TTC549 (cell line): ENCODE data around the gene NOP14.
"Not testable (repeated sequence)": the region's sequence is repeated elsewhere in the genome, so short reads cannot be mapped to it uniquely, and the experiment has no call there.

ENCODE experiments used
- FAIRE-seq: peaks from 2 replicates; lab custom pipeline; 2012; peaks lifted over from hg19 to GRCh38; lab: Jason Lieb, UNC

NOP14 gene

GRCh38 chr4:2963175-2963965 lies at the start of gene NOP14, which contains the start of gene GRK4:
Gene NOP14 (minus strand): TSS chr4:2963406. CDS start chr4:2963319, 87 bp downstream.
Gene GRK4 (plus strand): TSS chr4:2963571. CDS start chr4:2964071, 500 bp downstream.
- FAIRE-seq, result no peak

GRCh38 chr4:3011456-3012220 lies 48.4 kb upstream of the NOP14 start:
- FAIRE-seq, result no peak

- no peak for FAIRE-seq
These were observed 47.8 kb upstream of the NOP14 start for GRCh38 chr4:3010998-3011397.

DNA sequence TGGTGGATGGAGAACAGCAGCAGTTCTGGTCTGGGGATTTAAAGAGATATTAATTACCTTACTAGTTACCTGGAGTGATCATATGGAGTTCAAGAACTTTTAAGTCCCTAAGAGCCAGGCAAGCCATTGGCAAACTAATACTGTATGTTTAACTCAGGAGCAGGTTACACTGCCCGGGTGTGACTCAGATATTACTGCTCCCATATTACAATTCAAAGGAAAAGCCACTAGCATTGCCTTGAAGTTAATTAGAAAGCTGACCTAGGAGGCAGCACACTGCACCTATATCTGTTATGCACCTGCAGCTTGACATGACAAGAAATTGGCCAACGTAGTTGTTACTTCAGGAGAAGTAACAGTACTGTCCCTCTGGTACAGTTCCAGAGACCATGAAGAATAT lies 47.4 kb upstream of the NOP14 start:
- FAIRE-seq, result no peak

GRCh38 chr4:3009422-3009821 lies 46.2 kb upstream of the NOP14 start:
- no peak for FAIRE-seq

- no peak for FAIRE-seq
These were observed 44.5 kb upstream of the NOP14 start for GRCh38 chr4:3007724-3008123.

DNA sequence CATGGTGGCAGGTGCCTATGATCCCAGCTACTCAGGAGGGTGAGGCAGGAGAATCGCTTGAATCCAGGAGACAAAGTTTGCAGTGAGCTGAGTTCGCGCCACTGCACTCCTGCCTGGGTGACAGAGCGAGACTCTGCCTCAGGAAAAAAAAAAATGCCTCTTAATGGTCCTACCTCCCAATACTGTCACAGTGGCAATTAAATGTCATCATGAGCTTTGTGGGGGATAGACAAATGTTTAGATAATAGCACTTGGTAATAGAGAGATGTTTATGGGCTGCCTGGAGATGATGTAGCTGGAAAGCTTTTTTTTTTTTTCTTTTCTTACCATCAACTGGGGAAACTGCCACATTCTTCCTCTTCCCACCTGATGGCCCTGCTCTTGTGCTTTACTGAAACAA lies 33.2 kb upstream of the NOP14 start:
- no peak for FAIRE-seq

- FAIRE-seq, result no peak
These were observed 32.5 kb upstream of the NOP14 start for GRCh38 chr4:2995546-2996265.

DNA sequence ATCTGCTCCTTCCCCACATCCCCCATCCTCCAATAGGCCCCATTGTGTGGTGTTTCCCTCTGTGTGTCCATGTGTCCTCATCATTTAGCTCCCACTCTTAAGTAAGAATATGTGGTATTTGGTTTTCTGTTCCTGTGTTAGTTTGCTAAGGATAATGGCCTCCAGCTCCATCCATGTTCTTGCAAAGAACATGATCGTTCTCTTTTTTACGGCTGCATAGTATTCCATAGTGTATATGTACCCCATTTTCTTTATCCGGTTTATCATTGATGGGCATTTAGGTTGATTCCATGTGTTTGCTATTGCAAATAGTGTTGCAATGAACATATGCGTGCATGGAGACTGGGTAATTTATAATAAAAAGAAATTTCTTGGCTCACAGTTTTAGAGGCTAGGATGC lies 31.7 kb upstream of the NOP14 start:
- FAIRE-seq, result no peak

GRCh38 chr4:2991243-2991642 lies 28.0 kb upstream of the NOP14 start:
- no peak for FAIRE-seq

DNA sequence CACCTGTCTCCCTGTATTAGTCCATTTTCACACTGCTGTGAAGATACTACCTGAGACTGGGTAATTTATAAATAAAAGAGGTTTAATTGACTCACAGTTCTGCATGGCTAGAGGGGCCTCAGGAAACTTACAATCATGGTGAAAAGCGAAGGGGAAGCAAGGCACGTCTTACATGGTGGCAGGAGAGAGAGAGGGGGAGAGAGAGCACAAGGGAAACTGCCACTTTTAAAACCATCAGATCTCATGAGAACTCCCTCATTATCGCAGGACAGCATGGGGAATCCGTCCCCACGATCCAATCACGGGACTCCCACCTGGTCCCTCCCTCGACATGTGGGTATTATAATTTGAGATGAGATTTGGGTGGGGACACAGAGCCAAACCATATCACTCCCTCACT lies 20.5 kb upstream of the NOP14 start:
- FAIRE-seq, result not testable (repeated sequence)

DNA sequence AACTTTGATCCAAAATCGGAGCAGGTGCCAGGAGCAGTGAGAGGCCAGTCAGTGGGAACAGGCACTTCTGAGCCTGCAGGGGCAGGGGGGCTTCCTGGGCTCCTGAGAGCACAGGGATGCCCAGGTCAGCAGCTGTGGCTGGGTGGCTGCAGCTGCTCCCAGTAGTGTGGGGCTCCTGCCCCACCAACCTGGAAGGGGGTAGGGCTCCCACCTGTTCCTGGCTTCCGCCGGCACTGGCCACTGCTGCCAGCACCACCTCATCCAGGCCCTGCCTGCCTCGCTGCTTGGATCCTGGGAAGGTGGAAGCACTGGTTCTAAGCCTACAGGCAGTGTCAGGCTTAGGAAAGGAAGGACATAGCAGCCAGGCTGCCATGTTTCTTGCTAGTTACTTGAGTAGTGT lies 18.8 kb upstream of the NOP14 start:
- FAIRE-seq, result no peak

- no peak for FAIRE-seq
These were observed 18.1 kb upstream of the NOP14 start for GRCh38 chr4:2981256-2981819.

DNA sequence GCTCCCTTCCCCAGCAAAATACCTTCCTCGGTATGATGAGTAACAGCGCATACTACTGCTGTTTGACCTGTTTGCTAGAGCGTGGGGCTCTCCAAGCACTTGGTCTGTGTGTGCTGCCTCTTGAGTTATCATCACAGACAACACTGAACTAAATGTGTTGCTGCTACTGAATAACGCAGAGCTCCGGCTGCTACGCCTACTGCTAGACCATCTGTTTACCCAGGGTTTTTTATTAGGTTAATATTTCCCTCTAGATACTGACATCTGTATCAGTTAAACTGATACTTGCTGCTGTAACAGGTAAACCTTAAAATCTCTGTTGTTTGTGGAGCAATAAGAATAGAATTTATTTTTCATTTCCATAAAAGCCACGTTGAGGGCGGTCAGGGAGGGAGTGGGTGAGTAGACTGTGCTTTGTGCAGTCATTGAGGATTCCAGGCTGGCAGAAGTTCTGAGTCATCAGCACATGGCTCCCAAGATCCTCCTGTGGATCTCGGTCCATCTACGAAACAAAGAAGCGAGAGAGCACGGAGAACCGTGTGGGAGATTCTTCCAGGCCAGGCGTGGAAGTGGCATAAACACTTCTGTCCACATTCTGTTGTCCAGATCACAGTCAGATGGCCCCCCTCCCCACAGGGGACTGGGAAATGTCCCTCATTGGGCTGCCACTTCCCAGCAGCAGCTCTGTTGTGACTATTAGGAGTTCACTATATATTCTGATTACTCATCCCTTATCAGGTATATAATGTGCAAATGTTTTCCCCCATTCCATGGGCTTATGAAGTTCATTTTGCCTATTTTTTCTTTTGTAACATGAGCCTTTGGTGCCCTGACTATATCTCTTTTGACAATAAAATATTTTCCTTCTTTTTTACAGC lies 14.2 kb upstream of the NOP14 start:
- no peak for FAIRE-seq

DNA sequence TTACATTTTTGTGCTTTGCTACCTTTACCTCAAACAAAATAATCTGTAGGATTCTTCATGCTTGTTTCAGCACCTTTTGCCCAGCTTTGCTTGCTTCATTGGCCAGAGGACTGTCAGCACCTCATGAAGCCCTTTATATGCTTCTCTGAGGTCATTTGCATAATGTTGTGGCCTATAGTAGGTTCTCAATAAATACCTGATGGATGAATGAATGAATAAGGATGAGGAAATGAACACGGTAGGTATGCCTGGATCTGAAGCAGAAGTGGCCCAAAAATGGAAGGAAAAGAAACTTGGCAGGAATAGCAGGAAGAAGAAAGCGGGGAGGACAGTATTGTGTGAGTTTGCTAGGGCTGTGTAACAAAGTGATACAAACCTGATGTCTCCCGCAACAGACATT lies 8.1 kb upstream of the NOP14 start:
- FAIRE-seq, result no peak

DNA sequence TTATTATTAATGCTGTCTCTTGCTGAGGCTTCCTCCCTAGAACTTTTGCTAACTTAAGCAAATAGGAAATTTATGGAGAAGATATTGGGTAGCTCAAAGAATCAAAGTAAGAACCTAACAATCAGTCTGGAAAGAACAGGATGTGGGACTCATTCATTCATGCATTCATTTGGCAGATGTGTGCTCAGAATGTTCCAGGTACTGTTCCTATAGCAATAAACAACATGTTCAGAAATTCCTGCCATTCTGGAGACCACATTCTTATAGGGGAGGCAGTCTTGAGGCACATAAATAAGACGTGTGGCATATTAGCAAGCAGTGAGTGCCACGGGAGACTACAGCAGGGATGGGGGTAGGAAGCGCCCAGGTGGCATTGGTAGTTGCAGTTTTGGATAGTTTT lies 5.2 kb upstream of the NOP14 start:
- no peak for FAIRE-seq

- FAIRE-seq, result no peak
These were observed 2.1 kb upstream of the NOP14 start for GRCh38 chr4:2965262-2965661.

DNA sequence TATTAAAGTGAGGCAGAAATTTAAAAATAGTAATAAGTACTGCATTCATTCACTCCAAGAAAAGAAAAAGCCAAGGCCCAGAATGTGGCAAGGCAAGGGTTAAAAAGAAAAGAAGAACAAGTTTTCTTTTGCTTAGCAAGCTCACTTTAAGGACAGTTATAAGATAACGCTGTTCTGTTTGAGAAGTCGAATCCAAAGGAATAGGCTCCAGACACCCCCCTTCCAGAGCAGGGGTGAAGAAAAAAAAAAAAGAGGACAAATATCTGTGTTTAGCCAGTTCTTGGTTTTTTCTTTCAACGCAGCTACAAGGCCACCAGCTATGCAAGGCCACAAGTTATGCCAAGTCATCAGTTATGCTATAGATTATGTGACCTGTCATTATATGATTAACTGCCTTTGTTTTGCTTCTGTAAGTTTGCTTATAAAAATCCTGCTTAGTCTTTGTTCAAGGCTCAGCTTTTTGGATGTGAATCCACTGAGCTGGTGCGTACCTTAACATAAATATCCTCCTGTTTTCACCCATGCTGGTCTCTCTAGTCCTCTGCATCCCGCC lies 1.6 kb upstream of the NOP14 start:
- FAIRE-seq, result no peak

GRCh38 chr4:2963966-2964471 lies 813 bp upstream of the NOP14 start:
- no peak for FAIRE-seq

GRCh38 chr4:2962614-2963174 lies 512 bp downstream of the NOP14 start:
- FAIRE-seq, result no peak
